K562 (cell line): ENCODE results near the gene AGPAT2. TPM values are rescaled to one million over a fixed set of nuclear protein-coding genes. Genes with fewer than 3 reads are reported as not detected.
A peak's percentile ranks its signal among the peaks of the same experiment; 100 is the strongest.

Source experiments
- ATAC-seq: fragments of 200-7000 bp; cut with Tn5 transposase; 3 replicates; pipeline ENCODE4 v1.9.1; 2020; ENCODE audit warnings: moderate library complexity
- BruUV-seq: library from RNA; stranded (reverse); fragments of 400-500 nt; replicated peaks from 2 replicates; lab custom pipeline; 2021; lab: Mats Ljungman, UMichigan
- CTCF ChIA-PET: fragments of 300-600 bp; formaldehyde crosslinking; extraction: SDS; loops from one replicate; lab custom pipeline; 2021; ENCODE audit warnings: low intra/inter-chr PET ratio; lab: Yijun Ruan, JAX
- POLR2A ChIA-PET: fragments of 300-600, 350-650 bp; sonication (Branson Sonifier 250); formaldehyde crosslinking; extraction: SDS; loops from one replicate; lab custom pipeline; 2021; ENCODE audit warnings: antibody characterized with exemption, inconsistent platforms; lab: Yijun Ruan, JAX
- DNase-seq, 4 experiments: peaks; one replicate each; pipeline versions ENCODE4 v3.0.0 to v3.0.0-alpha.2; 2011 to 2018; ENCODE audit warnings: low spot score in 3 of 4, mixed read lengths in 3 of 4; ENCODE audit errors: extremely low read depth in 1 of 4
- FAIRE-seq: peaks from 2 replicates; lab custom pipeline; 2011; peaks lifted over from hg19 to GRCh38; lab: Jason Lieb, UNC
- H2AFZ ChIP-seq: 2 replicates; pipeline ENCODE4 v1.6.0; 2011; ENCODE audit warnings: low read depth, low read length, control low read depth, inconsistent platforms
- H3K27ac ChIP-seq: fragments of 200-600 bp; 3 replicates; pipeline ENCODE4 v1.8.0; 2011; ENCODE audit warnings: low read depth, mild to moderate bottlenecking, control low read depth, inconsistent platforms, low read length, moderate library complexity, mixed read lengths; ENCODE audit errors: extremely low read depth
- H3K27me3 ChIP-seq, 2 experiments: fragments of 300-600 bp in 1 of 2; 2 replicates in 1 of 2; 3 replicates in 1 of 2; pipeline versions ENCODE4 v1.6.0 to v1.8.0; 2011; ENCODE audit warnings: inconsistent platforms in 2 of 2, low read length in 2 of 2, mild to moderate bottlenecking in 1 of 2, mixed read lengths in 1 of 2, moderate library complexity in 1 of 2; ENCODE audit not compliant: control insufficient read depth in 2 of 2, insufficient read depth in 2 of 2
- H3K36me3 ChIP-seq: fragments of 300-600 bp; 3 replicates; pipeline ENCODE4 v1.8.0; 2011; ENCODE audit warnings: mild to moderate bottlenecking, low read length, inconsistent platforms; ENCODE audit not compliant: control insufficient read depth, insufficient read depth
- H3K4me1 ChIP-seq, 2 experiments: fragments of 200-600 bp in 1 of 2; replicated peaks in 1 of 2; 2 replicates in 1 of 2; 3 replicates in 1 of 2; pipeline versions ENCODE4 v1.5.1 to v1.8.0; 2011; ENCODE audit warnings: inconsistent platforms in 2 of 2, low read length in 2 of 2, mild to moderate bottlenecking in 1 of 2, mixed read lengths in 1 of 2, moderate library complexity in 1 of 2; ENCODE audit not compliant: control insufficient read depth in 2 of 2, insufficient read depth in 2 of 2
- H3K4me2 ChIP-seq: 2 replicates; pipeline ENCODE4 v1.6.1; 2011; ENCODE audit warnings: low read length, control low read depth, inconsistent platforms, mixed read lengths; ENCODE audit not compliant: insufficient read depth
- H3K4me3 ChIP-seq: fragments of 200-600 bp; sonication (generic), shearing (Covaris generic); 2 replicates; pipeline ENCODE4 v1.5.1; 2016; ENCODE audit warnings: control low read depth, inconsistent platforms
- H3K79me2 ChIP-seq: fragments of 200-600 bp; 3 replicates; pipeline ENCODE4 v1.8.0; 2011; ENCODE audit warnings: low read length, inconsistent platforms; ENCODE audit not compliant: control insufficient read depth, insufficient read depth
- H3K9ac ChIP-seq, 2 experiments: 2 replicates each; pipeline versions ENCODE4 v1.6.0 to v1.6.1; 2011; ENCODE audit warnings: low read depth in 2 of 2, low read length in 2 of 2, control low read depth in 1 of 2, inconsistent platforms in 1 of 2, mild to moderate bottlenecking in 1 of 2, mixed read lengths in 1 of 2; ENCODE audit not compliant: insufficient read depth in 1 of 2
- H3K9me1 ChIP-seq: one replicate; pipeline ENCODE4 v1.6.0; 2011; ENCODE audit warnings: inconsistent platforms, mild to moderate bottlenecking, low read length, moderate library complexity; ENCODE audit not compliant: control insufficient read depth, insufficient read depth
- H3K9me3 ChIP-seq: replicated peaks from 2 replicates; pipeline ENCODE4 v1.5.1; 2011; ENCODE audit warnings: low read depth, low read length, inconsistent platforms; ENCODE audit not compliant: control insufficient read depth, insufficient read depth
- H4K20me1 ChIP-seq: replicated peaks from 2 replicates; pipeline ENCODE4 v1.6.1; 2011; ENCODE audit warnings: low read length, inconsistent platforms, mixed read lengths; ENCODE audit not compliant: control insufficient read depth, insufficient read depth
- CREB1 ChIP-seq, 2 experiments: sonication (generic) in 1 of 2; formaldehyde crosslinking in 1 of 2; IDR thresholded peaks; 2 replicates each; pipeline versions ENCODE4 v1.6.1 to v1.8.0; 2012 to 2022; ENCODE audit warnings: inconsistent platforms in 1 of 2, mild to moderate bottlenecking in 1 of 2, missing genetic modification reagents in 1 of 2, moderate library complexity in 1 of 2
- PML ChIP-seq: IDR thresholded peaks from 2 replicates; pipeline ENCODE4 v1.6.1; 2012; ENCODE audit warnings: low read length, inconsistent platforms
- POLR2A ChIP-seq: fragments of 450-650 bp; conservative IDR thresholded peaks from 2 replicates; pipeline ENCODE4 v1.6.1; 2016
- POLR2G ChIP-seq: fragments of 200-400 bp; formaldehyde crosslinking; IDR thresholded peaks from 2 replicates; pipeline ENCODE4 v1.6.1; 2017; ENCODE audit warnings: low read depth, mild to moderate bottlenecking, antibody characterized with exemption, low read length, moderate library complexity
- RBFOX2 ChIP-seq: fragments of 200-400 bp; formaldehyde crosslinking; IDR thresholded peaks from 2 replicates; pipeline ENCODE4 v1.6.1; 2017; ENCODE audit warnings: low read depth, mild to moderate bottlenecking, low read length, moderate library complexity
- RHOXF2B ChIP-seq: fragments of 250-450 bp; sonication (Bioruptor Pico); conservative IDR thresholded peaks from 2 replicates; pipeline ENCODE4 v1.5.1; 2021
- SMARCA5 ChIP-seq: fragments of 450-650 bp; IDR thresholded peaks from 2 replicates; pipeline ENCODE4 v1.6.1; 2016
- SNRNP70 ChIP-seq: fragments of 200-400 bp; formaldehyde crosslinking; optimal IDR thresholded peaks from 2 replicates; pipeline ENCODE3; 2017; ENCODE audit warnings: low read depth, low read length
- STAT5B ChIP-seq: fragments of 250-450 bp; sonication (Bioruptor Pico); IDR thresholded peaks from 2 replicates; pipeline ENCODE4 v1.8.0; 2021; ENCODE audit warnings: mild to moderate bottlenecking, inconsistent platforms
- SUPT5H ChIP-seq: fragments of 450-650 bp; IDR thresholded peaks from 2 replicates; pipeline ENCODE4 v1.6.1; 2016
- TFAP4 ChIP-seq: sonication (generic); formaldehyde crosslinking; IDR thresholded peaks from 2 replicates; pipeline ENCODE4 v1.8.0; 2022; ENCODE audit warnings: missing genetic modification reagents, mild to moderate bottlenecking, moderate library complexity, borderline replicate concordance
- WGBS: fragments of 100-300 bp; shearing (Covaris generic); methylation state at CpG from one replicate; pipeline ENCODE4 v1.1.6; 2016; ENCODE audit warnings: low coverage, mixed read lengths; ENCODE audit not compliant: insufficient coverage; ENCODE audit errors: missing lambda C conversion rate; 5-methylcytosine and 5-hydroxymethylcytosine counted together
- in situ Hi-C: fragments of 300-500 bp; cut with MboI; formaldehyde crosslinking; loops from 4 replicates; pipeline ENCODE4 v1.15.0; 2018; ENCODE audit warnings: inconsistent platforms, mixed read lengths
- intact Hi-C: fragments of 100-400 bp; cut with micrococcal nuclease; formaldehyde crosslinking; loops from 2 replicates; pipeline ENCODE4 v1.14.2; 2022
- polyA plus RNA-seq, 8 experiments: library from polyadenylated mRNA; depleted of rRNA in 4 of 8; stranded (reverse) in 5 of 8; unstranded in 3 of 8; fragments of >200 nt; fragmentation: Nextera tagmentation in 2 of 8; fragmentation: Illumina TruSeq in 1 of 8; extraction: Ambion mirVana in 2 of 8; extraction: Trizol in 1 of 8; gene quantifications; 2 replicates each; pipeline versions ENCODE4 v1.2.1 to v1.2.3, GENCODE V29; 2011 to 2014; ENCODE audit warnings: inconsistent platforms in 1 of 8, missing spikeins in 1 of 8
- total RNA-seq, 7 experiments: library from RNA; depleted of rRNA in 6 of 7; stranded (reverse); fragments of >200 nt in 6 of 7; fragmentation: Illumina TruSeq in 2 of 7; extraction: Trizol in 2 of 7; gene quantifications; 2 replicates each; pipeline versions ENCODE4 v1.2.1 to v1.2.3, GENCODE V29; 2011 to 2021; ENCODE audit warnings: low replicate concordance in 1 of 7

The AGPAT2 gene
- total and polyA plus RNA-seq, 9 of the 15 experiments (the other 6 are each of a cell fraction or from before 2014, with no cell fraction given): 0.13 to 54.5 (median 23.9) TPM

- Histone ChIP-seq H3K9ac (peak overlapping the region in 1 of 2 experiments; percentile 80; a peak in 2 of 4 replicates), H3K4me1 (peaks cover 21 to 87% of the 10 kb centered on the region in 2 experiments; a peak in 4 of 5 replicates), H3K4me2 (no peak overlapping the region), H3K79me2 (peaks cover 63% of the 10 kb centered on the region), H3K4me3 (no peak overlapping the region), H3K9me1 (peaks cover 2% of the 10 kb centered on the region), H3K9me3 (no peaks in the 10 kb centered on the region), H4K20me1 (peaks cover 53% of the 10 kb centered on the region), H3K36me3 (peaks cover 67% of the 10 kb centered on the region), H2AFZ (no peak overlapping the region), H3K27ac (no peak overlapping the region), H3K27me3 (no peaks in the 10 kb centered on the region)
- in situ Hi-C loops: no loop called here
- WGBS: 94% methylated on average over 5 of the region's 7 CpGs
- no peak for DNase-seq
- TF ChIP-seq SMARCA5: no peak
- TF ChIP-seq POLR2G: peak; percentile 46
- TF ChIP-seq RBFOX2: peak; percentile 47
- no peak for TF ChIP-seq STAT5B (CRISPR knock-in tag)
- no peak for TF ChIP-seq RHOXF2B (CRISPR knock-in tag)
- no peak for FAIRE-seq
- ChIA-PET POLR2A (interaction anchor here (1.2 to 5.3 kb wide), 2 partner anchors 9 to 12 kb away, joined by 6 to 44 read pairs; partner anchors contain the start of gene DIPK1B), CTCF (no interaction called here)
- no peak for ATAC-seq
- intact Hi-C loops: no loop called here
- no TSS peak for BruUV-seq
These were observed 37.5 kb upstream of the AGPAT2 start for GRCh38 chr9:136724772-136725171.

GRCh38 chr9:136723989-136724388 is 36.7 kb upstream of the AGPAT2 start:
- no peaks in the 10 kb centered on the region for H3K9me1 ChIP-seq
- 98% methylated on average over 8 of the region's 8 CpGs for WGBS
- no peak overlapping the region for H3K4me2 ChIP-seq
- peaks cover 15 to 87% of the 10 kb centered on the region in 2 experiments; a peak in 4 of 5 replicates for H3K4me1 ChIP-seq
- H4K20me1 ChIP-seq: peaks cover 53% of the 10 kb centered on the region
- no peaks in the 10 kb centered on the region for H3K27me3 ChIP-seq
- DNase-seq (no peak), FAIRE-seq (peak; percentile 19), ATAC-seq (no peak)
- peaks cover 66% of the 10 kb centered on the region for H3K36me3 ChIP-seq
- H3K4me3 ChIP-seq: no peak overlapping the region
- 0 out of 2 replicates have a peak, but pooled peaks have one; percentile 11 for TF ChIP-seq CREB1 (IDR thresholded peaks at IDR 0.05)
- no peak for TF ChIP-seq CREB1 (CRISPR knock-in tag; IDR thresholded peaks at IDR 0.05)
- no peak for TF ChIP-seq TFAP4
- TF ChIP-seq POLR2A: peak; percentile 21; the same call in 1 of the 2 replicates
- peak; percentile 79 for TF ChIP-seq SNRNP70
- TF ChIP-seq PML: 0 out of 2 replicates have a peak, but pooled peaks have one; percentile 9
- TF ChIP-seq SUPT5H: peak; percentile 1; the same call in 1 of the 2 replicates
- no peak overlapping the region for H2AFZ ChIP-seq
- CTCF ChIA-PET: no interaction called here
- H3K79me2 ChIP-seq: peaks cover 55% of the 10 kb centered on the region
- POLR2A ChIA-PET: interaction anchor here (0.6 to 1.5 kb wide), 5 partner anchors 9 to 631 kb away, joined by 3 to 5 read pairs (median 4); partner anchors contain the start of gene DIPK1B
- intact Hi-C loops (no loop called here), in situ Hi-C loops (no loop called here)
- H3K27ac ChIP-seq: no peak overlapping the region; the same call in 2 of the 3 replicates
- 0 out of 4 replicates have a peak overlapping the region, but pooled peaks of 1 of the 2 experiments have one; percentile 41 for H3K9ac ChIP-seq
- no peaks in the 10 kb centered on the region for H3K9me3 ChIP-seq
- no TSS peak for BruUV-seq
